ENCODE measurements around the gene MACROD1.

The MACROD1 gene

GRCh38 chr11:64019106-64020037 lies 146.5 kb downstream of the MACROD1 start:
- no peak for DNase-seq
- in situ Hi-C loops (cut with HindIII; ENCODE audit: low pct_ligation_motif_present, low pct_unique_long_range_greater_than_20kb, low sequenced_read_pairs): no loop called here

- in situ Hi-C loops (cut with HindIII; ENCODE audit: low pct_ligation_motif_present, low pct_unique_long_range_greater_than_20kb, low sequenced_read_pairs): no loop called here
- DNase-seq: no peak
Measured at GRCh38 chr11:64018310-64018709, 147.6 kb downstream of the MACROD1 start.

- in situ Hi-C loops (cut with HindIII; ENCODE audit: low pct_ligation_motif_present, low pct_unique_long_range_greater_than_20kb, low sequenced_read_pairs): no loop called here
- DNase-seq: no peak
Measured at GRCh38 chr11:64017945-64018224, 148.0 kb downstream of the MACROD1 start.

- DNase-seq: no peak
- in situ Hi-C loops (cut with HindIII; ENCODE audit: low pct_ligation_motif_present, low pct_unique_long_range_greater_than_20kb, low sequenced_read_pairs): no loop called here
Measured at GRCh38 chr11:64015935-64016845, 149.7 kb downstream of the MACROD1 start.

- DNase-seq: no peak
- in situ Hi-C loops (cut with HindIII; ENCODE audit: low pct_ligation_motif_present, low pct_unique_long_range_greater_than_20kb, low sequenced_read_pairs): no loop called here
Measured at GRCh38 chr11:64015510-64015909, 150.4 kb downstream of the MACROD1 start.

GRCh38 chr11:64014356-64014755 lies 151.6 kb downstream of the MACROD1 start:
- no peak for DNase-seq
- in situ Hi-C loops (cut with HindIII; ENCODE audit: low pct_ligation_motif_present, low pct_unique_long_range_greater_than_20kb, low sequenced_read_pairs): no loop called here

- in situ Hi-C loops (cut with HindIII; ENCODE audit: low pct_ligation_motif_present, low pct_unique_long_range_greater_than_20kb, low sequenced_read_pairs): no loop called here
- no peak for DNase-seq
Measured at GRCh38 chr11:64013141-64013896, 152.6 kb downstream of the MACROD1 start.

GRCh38 chr11:64011371-64011770 lies 154.5 kb downstream of the MACROD1 start:
- in situ Hi-C loops (cut with HindIII; ENCODE audit: low pct_ligation_motif_present, low pct_unique_long_range_greater_than_20kb, low sequenced_read_pairs): no loop called here

GRCh38 chr11:64010783-64011182 lies 155.1 kb downstream of the MACROD1 start:
- in situ Hi-C loops (cut with HindIII; ENCODE audit: low pct_ligation_motif_present, low pct_unique_long_range_greater_than_20kb, low sequenced_read_pairs): no loop called here
- DNase-seq: no peak

More at GRCh38 chr11:64011371-64011770, 154.5 kb downstream of the MACROD1 start:
- DNase-seq: no peak

- in situ Hi-C loops (cut with HindIII; ENCODE audit: low pct_ligation_motif_present, low pct_unique_long_range_greater_than_20kb, low sequenced_read_pairs): no loop called here
- no peak for DNase-seq
Measured at GRCh38 chr11:64009710-64010109, 156.2 kb downstream of the MACROD1 start.

GRCh38 chr11:64008914-64009633 lies 156.8 kb downstream of the MACROD1 start:
- in situ Hi-C loops (cut with HindIII; ENCODE audit: low pct_ligation_motif_present, low pct_unique_long_range_greater_than_20kb, low sequenced_read_pairs): no loop called here
- no peak for DNase-seq

- no peak for DNase-seq
- in situ Hi-C loops (cut with HindIII; ENCODE audit: low pct_ligation_motif_present, low pct_unique_long_range_greater_than_20kb, low sequenced_read_pairs): no loop called here
Measured at GRCh38 chr11:64008283-64008913, 157.5 kb downstream of the MACROD1 start.

GRCh38 chr11:64007629-64008282 lies 158.2 kb downstream of the MACROD1 start:
- DNase-seq: peak; percentile 79
- in situ Hi-C loops (cut with HindIII; ENCODE audit: low pct_ligation_motif_present, low pct_unique_long_range_greater_than_20kb, low sequenced_read_pairs): no loop called here

- in situ Hi-C loops (cut with HindIII; ENCODE audit: low pct_ligation_motif_present, low pct_unique_long_range_greater_than_20kb, low sequenced_read_pairs): no loop called here
Measured at GRCh38 chr11:64007160-64007628, 158.7 kb downstream of the MACROD1 start.

GRCh38 chr11:64006398-64006797 lies 159.5 kb downstream of the MACROD1 start:
- in situ Hi-C loops (cut with HindIII; ENCODE audit: low pct_ligation_motif_present, low pct_unique_long_range_greater_than_20kb, low sequenced_read_pairs): no loop called here
- no peak for DNase-seq

More at GRCh38 chr11:64007160-64007628, 158.7 kb downstream of the MACROD1 start:
- peak; percentile 58 for DNase-seq

GRCh38 chr11:64005691-64006090 lies 160.2 kb downstream of the MACROD1 start:
- DNase-seq: no peak
- in situ Hi-C loops (cut with HindIII; ENCODE audit: low pct_ligation_motif_present, low pct_unique_long_range_greater_than_20kb, low sequenced_read_pairs): no loop called here

- in situ Hi-C loops (cut with HindIII; ENCODE audit: low pct_ligation_motif_present, low pct_unique_long_range_greater_than_20kb, low sequenced_read_pairs): no loop called here
Measured at GRCh38 chr11:64004590-64004984, 161.3 kb downstream of the MACROD1 start.

More at GRCh38 chr11:64004590-64004984, 161.3 kb downstream of the MACROD1 start:
- peak; percentile 21 for DNase-seq

Measured in ACHN (cell line).